Measurements from ENCODE around the gene CMIP.

DNA sequence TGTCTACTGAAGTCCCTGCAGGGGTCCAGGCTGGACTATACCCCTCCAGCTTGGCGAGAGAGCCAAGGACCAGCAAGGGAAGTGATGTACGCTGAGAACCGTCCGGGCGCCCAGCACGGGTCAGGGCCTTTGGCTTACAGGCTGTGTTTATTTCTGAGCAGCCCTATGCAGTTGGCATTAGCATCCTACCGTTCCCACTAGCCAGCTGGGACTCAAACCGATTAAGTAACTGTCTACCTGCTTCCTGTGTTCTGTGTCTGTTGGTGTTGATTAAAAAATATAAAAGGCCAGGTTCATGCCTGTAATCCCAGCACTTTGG lies 73.8 kb downstream of the CMIP start:
- TF ChIP-seq YY1 (IDR thresholded peaks at IDR 0.05; ENCODE audit: insufficient read depth, insufficient read length) (no peak), SUZ12 (IDR thresholded peaks at IDR 0.05; ENCODE audit: extremely low read depth, insufficient read depth, insufficient read length) (no peak)

Measured in NT2/D1 (cell line).